Lung microvascular endothelial cell (primary cell): ENCODE measurements around the gene INKA2. TPM values are rescaled to one million over a fixed set of nuclear protein-coding genes. Genes with fewer than 3 reads are reported as not detected.

Experiments used
- DNase-seq, 2 donors: peaks; one replicate each; pipeline versions ENCODE4 v3.0.0 to v3.0.0-alpha.2; 2010; ENCODE audit warnings: low read depth in 2 of 2
- total RNA-seq: library from RNA; depleted of rRNA; stranded (reverse); fragments of >200 nt; gene quantifications from 2 replicates; pipeline ENCODE4 v1.2.1, GENCODE V29; 2014

The INKA2 gene
- total RNA-seq, 1 donor from 2014 or later = 12.5 TPM

DNA sequence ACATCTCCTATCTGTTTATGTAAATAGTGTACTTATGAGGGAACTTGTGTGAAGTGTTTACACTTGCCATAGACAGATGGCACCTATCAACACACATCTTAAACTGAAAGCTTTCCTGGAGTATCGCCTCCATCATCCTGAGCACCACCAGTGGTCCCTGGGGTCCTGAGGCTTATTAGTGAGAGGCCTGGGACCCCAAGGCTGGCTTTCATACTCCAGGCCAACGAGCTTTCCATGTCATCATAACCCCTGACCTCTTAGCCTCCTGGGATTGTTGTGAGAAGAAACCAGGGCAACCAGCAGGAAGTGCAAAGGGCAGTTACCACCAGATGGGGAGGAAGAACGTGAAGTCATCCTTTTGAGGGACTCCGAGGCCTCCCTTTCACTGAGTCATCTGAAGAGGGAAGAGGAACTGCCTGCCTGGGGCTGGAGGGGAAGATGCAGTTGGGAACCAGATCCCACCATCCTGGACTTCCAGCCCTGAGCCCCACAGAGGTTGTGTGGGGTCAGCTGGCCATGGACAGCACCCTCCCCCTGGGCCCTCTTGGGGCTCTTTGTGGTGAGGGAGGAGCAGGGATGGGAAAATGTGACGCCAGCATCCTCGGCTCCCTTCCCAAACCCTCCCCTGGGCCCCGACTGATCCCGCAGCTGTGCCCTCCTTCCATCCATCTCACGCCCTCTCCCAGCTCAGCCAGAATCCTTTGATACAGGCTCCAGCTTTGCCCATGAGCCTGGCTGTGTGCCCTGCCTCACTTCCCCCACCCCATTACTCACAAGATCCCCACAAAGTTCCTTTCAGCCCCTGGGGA lies 5.8 kb downstream of the INKA2 start:
- DNase-seq = peak; percentile 79 to 97

DNA sequence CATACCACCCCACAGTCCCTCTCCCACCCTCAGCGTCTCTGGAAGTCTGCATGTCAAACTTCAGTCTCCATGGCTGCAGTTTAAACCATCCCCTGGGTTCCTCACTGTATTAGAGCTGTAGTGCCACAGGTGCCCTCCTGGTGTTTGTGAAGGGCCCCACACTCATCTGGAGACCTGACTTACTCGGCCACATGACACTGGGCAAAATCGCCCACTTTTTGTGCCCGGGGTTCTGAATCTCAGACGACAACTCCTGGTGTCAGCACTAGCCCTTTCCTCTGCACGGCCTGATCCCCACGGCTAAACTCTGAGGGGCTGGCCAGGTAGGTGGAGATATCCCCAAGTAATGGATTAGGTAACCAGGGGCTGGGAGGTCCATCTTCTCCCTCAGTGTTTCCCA lies 6.5 kb downstream of the INKA2 start:
- DNase-seq = no peak

DNA sequence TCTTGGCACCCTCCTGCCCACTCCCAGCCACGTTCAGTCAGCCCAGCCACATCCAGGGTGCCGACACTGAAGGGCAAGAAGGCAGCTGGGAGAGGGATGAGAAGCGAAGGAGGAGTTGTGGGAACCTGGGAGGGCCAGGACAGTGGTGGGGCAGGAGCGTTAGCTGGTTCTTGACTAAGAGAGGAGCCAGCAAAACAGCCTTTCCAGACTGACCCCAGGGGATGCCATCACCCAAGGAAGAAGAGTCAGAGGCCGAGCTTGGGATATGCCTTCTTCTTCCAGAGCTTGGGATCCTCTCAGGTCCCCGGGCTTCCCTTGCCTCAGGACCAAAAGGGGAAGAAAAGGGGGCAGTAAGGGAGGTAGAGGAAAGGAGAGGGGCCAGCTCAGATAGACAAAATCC lies 7.2 kb downstream of the INKA2 start:
- no peak for DNase-seq

DNA sequence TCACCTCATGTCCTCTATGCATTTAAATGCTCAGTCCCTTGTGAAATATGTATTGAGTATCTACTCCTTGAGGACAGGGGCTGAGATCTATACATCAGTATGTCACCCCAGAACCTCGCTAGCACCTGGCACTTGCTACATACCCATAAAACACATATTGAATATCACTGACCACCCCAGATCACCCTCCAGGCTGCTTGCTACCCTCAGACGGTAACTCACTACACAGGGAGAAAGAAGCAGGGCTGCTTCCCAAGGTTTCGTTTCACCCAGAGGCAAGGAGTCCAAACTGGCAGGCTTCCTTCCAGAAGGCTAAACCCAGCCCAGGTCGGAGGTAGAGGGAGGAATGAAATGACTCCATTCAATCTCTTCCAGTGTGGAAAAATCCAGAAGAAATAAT lies 8.5 kb downstream of the INKA2 start:
- DNase-seq = peak in 1 of 2 donors; percentile 0

DNA sequence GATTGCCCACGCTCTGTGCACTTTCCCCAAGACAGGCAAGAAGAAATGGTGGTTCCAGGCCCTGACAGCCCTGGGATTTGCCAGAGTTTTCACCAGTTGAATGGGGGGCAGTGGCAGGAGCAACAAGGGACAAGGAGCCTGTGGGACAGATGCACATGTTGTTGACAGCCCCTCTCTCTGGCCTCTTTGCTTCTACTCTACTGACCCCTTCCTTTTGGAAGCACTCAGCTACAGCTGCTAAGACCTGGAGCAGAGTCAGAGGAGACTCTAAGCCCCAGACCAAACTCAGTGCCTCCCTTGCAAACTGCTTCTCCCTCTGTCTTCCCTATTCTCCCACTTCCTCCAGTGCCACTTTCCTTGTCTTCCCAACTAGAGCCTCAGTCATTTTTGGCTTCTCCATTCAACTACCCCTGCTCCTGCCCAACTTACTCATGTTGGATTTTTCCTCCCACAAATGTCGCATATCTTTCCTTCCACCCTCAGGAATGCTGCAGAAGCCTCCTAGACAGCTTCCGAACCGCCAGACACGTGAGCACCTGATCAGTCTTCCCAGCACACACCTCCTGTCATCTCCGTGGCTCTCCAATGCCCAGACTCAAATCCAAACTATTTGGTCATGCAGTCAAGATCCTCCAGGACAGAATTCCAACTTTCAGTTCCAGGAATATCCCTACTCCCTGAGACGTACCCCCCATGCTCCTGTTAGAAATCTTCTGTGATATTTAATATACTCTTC lies 9.1 kb downstream of the INKA2 start:
- DNase-seq = no peak

DNA sequence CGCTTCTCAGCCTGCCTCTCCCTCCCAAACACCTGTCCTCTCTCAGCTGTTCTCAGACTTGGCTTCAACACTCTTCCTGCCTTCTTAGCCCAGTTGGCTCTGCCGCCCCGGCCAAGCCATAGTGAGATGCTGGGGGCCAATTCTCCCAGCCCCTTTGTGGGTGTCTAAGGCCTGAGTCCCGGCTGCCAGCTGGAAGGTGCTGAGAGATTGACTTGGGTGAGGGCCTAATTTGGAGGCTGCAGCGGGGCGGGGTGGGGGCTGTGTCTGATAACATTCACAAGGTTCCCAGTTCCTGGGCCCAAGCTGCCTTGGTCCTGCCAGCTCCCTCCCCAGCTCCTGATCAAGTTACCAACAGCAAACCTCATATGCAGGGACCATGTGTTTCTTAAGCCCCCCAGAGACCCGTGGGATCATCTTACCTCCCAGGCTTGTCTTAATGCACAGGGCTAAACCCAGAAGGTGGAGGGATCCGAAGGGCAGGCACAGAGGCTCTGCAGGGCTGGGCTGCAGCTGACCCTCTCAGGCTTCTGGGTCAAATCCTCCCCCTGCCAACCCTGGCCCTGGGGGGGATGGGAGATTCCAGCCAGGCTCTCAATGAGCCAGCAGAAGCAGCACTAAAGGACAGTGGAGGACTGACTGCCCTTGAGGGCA lies 9.8 kb downstream of the INKA2 start:
- no peak for DNase-seq

DNA sequence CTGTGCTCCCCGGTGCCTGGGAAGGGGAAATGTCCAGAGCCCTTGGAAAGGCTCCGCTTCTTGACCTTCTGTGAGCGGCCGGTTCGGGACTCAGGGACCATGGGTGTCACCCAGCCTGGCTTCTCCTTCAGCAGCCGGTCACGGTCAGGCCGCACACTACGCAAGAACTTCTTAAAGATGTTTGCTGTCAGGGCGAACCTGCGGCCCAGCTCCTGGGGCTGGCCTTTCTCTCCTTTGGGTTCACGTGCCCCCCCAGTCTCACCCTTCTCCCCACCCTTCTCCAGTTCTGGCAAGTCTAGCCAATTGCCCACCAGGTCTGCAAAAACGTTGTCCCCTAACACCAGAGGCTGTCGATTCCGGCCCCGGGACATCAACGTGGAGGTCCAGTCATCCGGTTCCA lies 12.1 kb downstream of the INKA2 start:
- no peak for DNase-seq

DNA sequence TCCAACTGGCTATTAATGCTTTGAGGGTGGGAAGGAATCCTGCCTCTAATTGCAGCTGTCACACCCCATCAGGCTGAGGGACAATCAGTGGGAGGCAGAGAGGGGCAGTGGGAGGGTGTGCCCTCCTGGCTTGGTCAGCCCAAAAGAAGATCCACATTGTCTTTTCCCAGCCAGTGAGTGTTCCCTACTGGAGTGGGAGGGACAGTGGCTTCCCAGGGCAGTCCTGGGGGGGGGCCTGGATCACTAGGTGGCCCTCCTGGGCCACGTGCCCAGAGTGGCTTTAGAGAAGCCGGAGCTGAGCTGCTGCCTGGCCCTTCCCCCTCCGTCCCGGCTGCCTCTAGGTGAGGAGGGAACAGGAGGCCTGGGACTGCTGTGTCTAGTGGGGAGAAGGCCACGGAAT lies 14.0 kb downstream of the INKA2 start:
- peak in 1 of 2 donors; percentile 66 for DNase-seq

DNA sequence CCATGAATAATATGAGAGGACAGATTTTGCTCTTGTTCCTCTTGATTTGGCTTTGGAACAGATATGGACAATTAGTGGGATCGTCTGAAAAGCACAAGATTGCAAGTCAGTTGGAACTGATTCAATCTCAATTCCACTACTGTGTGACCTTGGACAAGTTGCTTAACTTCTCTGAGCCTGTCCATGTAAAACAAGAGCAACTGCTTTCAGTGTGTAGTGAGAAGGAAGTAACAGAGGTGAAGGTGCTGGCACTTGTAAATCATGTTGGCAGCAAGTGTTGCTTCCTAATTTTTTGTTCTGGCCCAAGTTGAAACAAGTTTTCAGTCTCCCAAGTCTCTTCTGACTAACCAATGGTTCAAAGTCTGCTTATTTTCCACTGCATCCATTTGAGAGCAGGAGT lies 15.3 kb downstream of the INKA2 start:
- DNase-seq = no peak

DNA sequence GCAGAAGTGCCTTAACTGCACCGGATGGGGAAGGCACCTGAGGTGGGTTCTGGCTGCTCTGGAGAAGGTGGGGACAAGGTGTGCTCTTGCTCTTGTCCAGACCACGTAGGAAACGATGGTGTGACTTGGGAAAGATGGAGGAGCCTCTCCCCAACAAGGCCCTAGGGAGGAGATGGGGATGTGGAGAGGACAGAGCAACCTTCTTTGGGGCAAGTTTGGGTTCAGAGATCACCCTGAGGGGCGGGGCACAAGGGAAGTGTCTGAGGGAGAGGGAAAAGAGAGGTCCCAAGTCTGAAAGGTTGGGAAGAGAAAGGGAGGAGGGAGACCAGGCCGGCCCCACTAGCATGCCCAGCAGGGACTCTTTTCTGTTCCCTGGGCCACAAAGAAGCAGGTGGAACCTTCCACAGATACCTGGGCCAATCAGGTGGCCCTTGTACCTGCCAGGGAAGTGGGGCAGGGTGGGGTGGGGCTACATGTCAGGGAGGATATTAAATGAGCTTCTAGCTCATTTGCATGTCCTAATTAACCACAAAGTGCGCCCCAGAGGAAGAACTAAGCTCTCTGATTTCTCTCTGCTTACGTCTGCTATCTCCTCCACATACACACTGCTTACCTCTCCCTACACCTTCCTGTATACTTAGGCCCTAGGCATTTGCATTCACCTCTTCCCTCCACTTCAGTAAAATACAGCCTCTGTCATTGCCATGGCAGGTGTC lies 15.9 kb downstream of the INKA2 start:
- DNase-seq = no peak

DNA sequence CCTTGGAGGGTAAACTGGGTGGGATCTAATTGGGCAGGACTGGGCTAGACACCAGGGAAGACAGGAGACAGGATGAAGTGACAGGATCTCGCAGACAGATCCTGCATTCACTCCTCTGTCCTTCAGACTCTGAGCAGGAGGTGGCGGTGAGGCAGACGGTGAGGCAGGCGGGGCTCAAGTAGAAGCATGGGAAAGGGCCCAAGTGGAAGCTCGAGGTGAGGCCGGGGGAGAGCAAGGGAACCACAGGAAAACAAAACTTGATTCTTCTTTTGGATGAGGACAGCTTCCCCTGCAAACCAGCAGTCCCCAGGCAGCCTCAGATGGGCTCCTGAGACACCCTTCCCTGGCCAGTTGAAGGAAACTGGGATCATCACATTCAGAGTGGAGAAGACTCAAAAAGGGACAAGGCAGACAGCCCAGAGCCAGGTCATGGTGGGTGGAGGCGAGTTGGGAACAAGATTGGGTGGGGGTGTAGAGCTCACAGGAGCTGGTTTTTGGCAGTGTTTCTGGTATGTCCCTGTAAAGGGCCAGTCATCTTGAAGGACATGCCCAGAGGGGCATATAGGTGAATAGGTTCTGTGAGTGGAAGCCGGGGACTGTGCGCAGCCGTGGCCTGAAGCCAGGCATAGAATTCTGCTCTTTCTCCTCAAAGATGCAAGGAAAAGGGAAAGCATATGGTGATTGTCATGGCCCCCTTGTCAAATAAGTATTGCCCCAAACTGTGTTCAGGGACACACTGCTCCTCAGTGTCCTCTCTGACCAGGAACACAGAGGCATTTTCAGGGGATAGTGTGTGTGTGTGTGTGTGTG lies 18.0 kb downstream of the INKA2 start:
- DNase-seq = no peak

DNA sequence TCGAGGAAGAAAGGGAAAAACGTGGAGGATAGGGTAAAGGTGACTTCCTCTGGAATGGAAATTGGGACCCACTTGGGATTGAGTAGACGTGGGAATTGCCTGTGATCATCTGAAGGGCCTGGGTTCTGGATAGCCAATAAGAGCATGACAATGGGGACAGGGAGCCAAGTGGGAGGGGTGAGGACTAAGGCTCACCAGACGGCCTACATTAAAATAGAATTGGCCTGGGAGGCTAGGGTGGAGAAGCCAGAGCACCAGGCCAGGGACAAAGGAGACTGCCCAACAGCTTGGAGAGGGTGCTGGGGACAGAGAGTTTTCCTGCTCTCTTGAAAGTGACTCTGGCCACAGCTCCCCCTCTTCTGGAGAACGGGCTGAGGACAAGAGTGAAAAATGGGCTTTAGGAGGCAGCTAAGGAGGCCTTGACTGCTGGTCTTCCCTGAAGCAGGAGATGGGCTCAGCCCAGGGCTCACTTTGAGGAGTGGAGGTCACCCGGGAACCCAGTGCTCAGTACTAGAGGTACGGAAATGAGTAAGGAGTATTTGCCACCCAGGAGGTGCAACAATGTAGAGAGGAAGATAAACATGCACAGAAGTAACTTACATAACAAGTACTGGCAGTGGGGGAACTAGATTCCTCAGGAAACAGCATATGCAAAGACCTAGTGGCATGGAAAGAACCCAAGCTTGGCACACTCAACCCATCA lies 18.8 kb downstream of the INKA2 start:
- DNase-seq = peak in 1 of 2 donors; percentile 47

DNA sequence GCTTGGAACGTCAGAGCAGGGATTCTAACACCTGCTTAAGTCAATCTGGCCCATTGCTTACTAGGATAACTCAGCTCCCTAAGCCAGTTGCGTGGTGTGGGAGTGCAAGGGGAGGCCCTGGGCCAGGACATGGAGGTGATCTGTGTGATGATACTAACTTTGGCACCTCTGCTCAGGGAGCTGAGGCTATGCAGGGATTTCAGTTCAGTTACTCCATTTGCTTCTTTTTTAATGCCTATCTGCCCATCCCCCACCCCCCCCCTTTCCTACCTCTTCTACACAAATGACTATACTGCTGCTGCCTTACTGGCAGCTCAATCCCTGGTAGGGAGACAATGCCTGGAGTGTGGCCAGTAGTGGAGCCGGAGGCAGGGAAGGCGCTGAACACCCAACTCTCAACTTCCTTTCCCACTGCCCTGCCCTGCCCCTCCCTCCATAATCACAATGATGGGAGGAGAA lies 19.5 kb downstream of the INKA2 start:
- peak; percentile 82 to 83 for DNase-seq

DNA sequence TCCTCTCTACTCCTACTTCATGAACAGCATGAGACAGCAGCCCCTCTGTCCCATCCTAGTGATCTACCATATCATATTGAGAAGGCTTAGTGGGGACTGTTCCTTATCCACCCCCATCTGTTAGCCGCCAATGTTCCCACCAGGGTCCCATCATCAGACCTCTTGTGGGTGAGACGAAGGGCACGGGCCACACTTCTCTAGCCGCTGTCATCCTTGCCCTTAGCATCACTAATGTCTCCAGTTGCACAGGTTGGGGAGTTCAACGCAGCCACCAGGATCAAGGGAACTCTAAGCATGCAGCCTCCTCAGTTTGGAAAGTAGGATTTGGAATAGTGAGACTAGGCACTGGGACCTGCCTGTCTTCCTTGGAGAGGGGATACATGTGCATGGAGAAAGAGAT lies 20.1 kb downstream of the INKA2 start:
- no peak for DNase-seq

DNA sequence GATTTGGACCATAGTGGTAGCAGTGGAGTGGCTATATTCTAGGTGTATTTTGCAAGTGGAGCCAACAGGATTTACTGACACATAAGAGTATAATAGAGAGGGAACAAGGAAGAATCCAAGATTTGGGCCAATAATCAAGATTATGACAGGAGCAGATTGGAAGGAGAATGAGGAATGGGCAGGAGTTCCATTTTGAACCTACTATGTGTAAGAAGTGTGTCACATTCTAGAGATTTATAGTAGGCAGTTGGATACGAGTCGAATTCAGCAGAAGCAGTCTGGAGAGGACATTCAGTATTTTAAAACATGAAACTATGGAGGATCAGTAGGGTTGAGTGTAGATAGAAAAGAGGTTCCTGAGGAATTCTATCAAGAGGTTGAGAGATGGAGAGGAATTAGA lies 21.7 kb downstream of the INKA2 start:
- DNase-seq = no peak

DNA sequence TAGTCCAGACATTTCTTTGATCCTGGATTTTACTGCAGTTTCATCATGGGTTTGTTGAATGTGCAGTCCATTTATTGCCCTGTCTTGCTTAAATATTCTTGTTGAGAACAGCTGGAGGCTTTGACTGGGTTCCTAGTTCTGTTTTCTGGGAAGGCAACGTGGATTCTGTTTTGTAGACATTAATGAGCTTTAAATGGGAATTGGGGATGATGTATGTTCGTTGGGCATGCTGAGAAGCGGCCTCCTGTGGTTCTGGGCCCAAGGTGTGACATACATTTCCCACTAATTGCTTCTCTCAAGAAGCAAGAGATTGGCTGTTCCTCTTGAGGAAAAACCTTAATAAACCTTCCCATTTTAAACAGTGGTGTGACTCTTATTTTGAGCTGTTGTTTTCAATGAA lies 22.9 kb downstream of the INKA2 start:
- no peak for DNase-seq

DNA sequence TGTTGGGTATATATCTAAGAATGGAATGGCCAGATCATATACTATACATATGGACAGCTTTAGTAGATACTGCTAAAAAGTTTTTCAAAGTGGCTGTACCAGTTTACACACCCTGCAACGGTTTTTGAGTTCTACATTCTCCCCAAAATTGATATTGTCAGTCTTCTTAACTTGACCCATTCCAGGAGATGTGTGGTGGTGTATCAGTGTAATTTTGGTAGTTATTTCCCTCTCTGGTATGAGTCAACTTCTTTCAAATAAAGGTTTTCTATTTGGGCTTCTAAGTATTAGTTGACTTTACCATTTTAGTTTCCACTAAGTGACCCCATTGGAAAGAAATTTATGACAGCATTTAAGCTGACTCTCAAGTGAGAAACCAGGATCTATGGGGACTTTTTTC lies 29.2 kb downstream of the INKA2 start:
- no peak for DNase-seq

DNA sequence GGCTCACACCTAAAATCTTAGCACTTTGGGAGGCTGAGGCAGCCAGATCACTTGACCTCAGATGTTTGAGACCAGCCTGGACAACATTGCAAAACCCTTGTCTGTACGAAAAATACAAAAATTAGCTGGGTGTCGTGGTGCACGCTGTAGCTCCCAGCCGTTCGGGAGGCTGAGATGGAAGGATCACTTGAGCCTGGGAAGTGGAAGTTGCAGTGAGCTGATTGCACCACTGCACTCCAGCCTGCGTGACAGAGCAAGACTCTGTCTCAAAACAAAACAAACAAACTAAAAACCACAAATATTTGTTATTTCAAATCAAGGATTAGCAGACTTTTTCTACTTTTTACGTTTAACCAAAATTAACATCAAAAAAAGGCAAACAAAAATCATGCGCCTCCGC lies 31.3 kb downstream of the INKA2 start:
- no peak for DNase-seq

DNA sequence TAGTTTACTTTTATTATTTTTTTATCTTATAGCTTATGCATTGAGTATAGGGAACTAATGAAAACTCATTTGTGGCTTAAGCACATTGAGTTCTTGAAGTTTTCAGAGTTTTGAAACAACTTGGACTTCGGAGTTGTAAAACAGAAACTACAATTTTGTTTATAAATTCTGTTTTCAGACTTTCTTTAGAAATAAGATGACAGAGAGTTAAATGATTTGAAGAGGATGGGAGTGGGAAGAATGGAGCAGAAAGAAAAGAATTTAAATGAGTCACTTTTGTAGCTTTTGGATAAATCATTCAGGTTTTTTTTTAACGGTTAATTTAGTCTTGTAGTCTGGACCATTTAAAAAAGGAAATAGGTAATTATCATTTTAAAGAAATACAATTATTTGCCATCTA lies 32.3 kb downstream of the INKA2 start:
- no peak for DNase-seq

DNA sequence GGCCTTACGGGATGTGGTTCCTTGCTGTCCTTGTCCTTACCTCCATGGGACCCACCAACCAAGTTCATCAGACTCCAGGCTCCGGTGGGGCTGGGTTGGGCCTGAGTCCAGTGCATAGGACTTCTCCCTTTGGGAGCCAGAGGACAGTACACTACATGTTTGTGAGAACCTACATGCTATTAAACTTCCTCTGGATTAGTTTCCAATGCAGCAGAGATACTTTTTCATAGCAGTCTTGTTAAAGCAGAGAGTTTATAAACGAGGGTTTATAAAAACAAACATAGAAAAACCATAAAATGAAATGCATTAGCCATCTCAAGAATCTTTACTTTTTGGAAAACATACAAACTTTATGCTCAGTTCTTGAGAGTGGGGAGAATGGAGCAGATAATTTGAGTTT lies 33.4 kb downstream of the INKA2 start:
- no peak for DNase-seq
